HG03571 (cell line): ENCODE data around the gene PCDHA3.
"Not testable (repeated sequence)": the region's sequence is repeated elsewhere in the genome, so short reads cannot be mapped to it uniquely, and the experiment has no call there.

Source experiments
- ATAC-seq: cut with Tn5 transposase; IDR thresholded peaks from one replicate; pipeline ENCODE4 v1.9.1; 2021; ENCODE audit not compliant: unreplicated experiment

Gene PCDHA3

GRCh38 chr5:140808889-140809291 lies 8.0 kb downstream of the PCDHA3 start:
- ATAC-seq: no peak

GRCh38 chr5:140821375-140822280 lies 20.8 kb downstream of the PCDHA3 start, which contains the start of gene PCDHA5:
PCDHA5 (plus strand) TSS chr5:140821613.
- ATAC-seq: no peak

- no peak for ATAC-seq
Measured at GRCh38 chr5:140822281-140822629, 21.4 kb downstream of the PCDHA3 start.

- not testable (repeated sequence) for ATAC-seq
Measured at GRCh38 chr5:140822969-140823368, 22.1 kb downstream of the PCDHA3 start.

GRCh38 chr5:140823475-140823874 lies 22.6 kb downstream of the PCDHA3 start:
- ATAC-seq: no peak

- no peak for ATAC-seq
Measured at GRCh38 chr5:140827704-140828361, 27.0 kb downstream of the PCDHA3 start, which contains the start of gene PCDHA6. PCDHA6 (plus strand) TSS chr5:140827960; CDS start chr5:140828092, 132 bp downstream.

GRCh38 chr5:140828362-140828737 lies 27.5 kb downstream of the PCDHA3 start:
- ATAC-seq: no peak

GRCh38 chr5:140829511-140830501 lies 28.9 kb downstream of the PCDHA3 start:
- ATAC-seq: not testable (repeated sequence)

- no peak for ATAC-seq
Measured at GRCh38 chr5:140833993-140834392, 33.1 kb downstream of the PCDHA3 start, which contains the start of gene PCDHA7. PCDHA7 (plus strand) TSS chr5:140834269; CDS start chr5:140834384, 115 bp downstream.

- not testable (repeated sequence) for ATAC-seq
Measured at GRCh38 chr5:140834439-140835008, 33.7 kb downstream of the PCDHA3 start.

GRCh38 chr5:140835622-140836510 lies 35.0 kb downstream of the PCDHA3 start:
- ATAC-seq: no peak

GRCh38 chr5:140840978-140841962 lies 40.4 kb downstream of the PCDHA3 start, which contains the start of gene PCDHA8:
PCDHA8 (plus strand) TSS chr5:140841187; CDS start chr5:140841322, 135 bp downstream.
- no peak for ATAC-seq

GRCh38 chr5:140842798-140843733 lies 42.2 kb downstream of the PCDHA3 start:
- no peak for ATAC-seq

GRCh38 chr5:140848139-140849102 lies 47.6 kb downstream of the PCDHA3 start, which contains the start of gene PCDHA9:
PCDHA9 (plus strand) TSS chr5:140848382; CDS start chr5:140848496, 114 bp downstream.
- not testable (repeated sequence) for ATAC-seq

GRCh38 chr5:140849831-140850634 lies 49.2 kb downstream of the PCDHA3 start:
- ATAC-seq: not testable (repeated sequence)
